ENCODE measurements around the gene ANKRD44. TPM values are rescaled to one million over a fixed set of nuclear protein-coding genes. Genes with fewer than 3 reads are reported as not detected.
A peak's percentile ranks its signal among the peaks of the same experiment; 100 is the strongest.

ANKRD44 gene
- polyA plus RNA-seq, 2 of the 4 experiments (the other 2 are of a cell fraction): 0.97 to 5.9 TPM

DNA sequence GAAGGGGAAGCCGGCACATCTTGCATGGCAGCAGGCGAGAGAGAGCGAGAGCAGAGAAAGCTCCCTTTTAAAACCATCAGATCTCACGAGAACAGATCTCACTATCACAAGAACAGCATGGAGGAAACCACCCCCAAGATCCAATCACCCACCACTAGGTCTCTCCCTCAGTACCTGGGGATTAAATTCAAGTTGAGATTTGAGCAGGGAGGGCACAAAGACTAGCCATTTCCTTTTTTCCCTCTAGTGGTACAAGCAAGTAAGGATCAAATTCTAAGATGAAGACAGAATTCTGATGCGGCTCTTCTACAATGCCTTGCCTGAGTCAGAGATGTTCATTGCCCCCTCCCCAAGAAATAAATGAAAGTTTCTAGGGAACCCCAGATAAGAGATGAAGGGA is 45.6 kb upstream of the ANKRD44 start:
- ATAC-seq (peak; percentile 77 to 87; a peak in 4 of 6 replicates), DNase-seq (ENCODE audit: low read depth in 1 of 2, low spot score in 1 of 2) (peak; percentile 22 to 38), FAIRE-seq (no peak)
- 72% methylated on average over 5 of the region's 5 CpGs for WGBS (ENCODE audit: missing lambda C conversion rate)
- no peak overlapping the region for H3K4me3 ChIP-seq
- peaks cover 5% of the 10 kb centered on the region; the same call in 2 of the 3 replicates for H3K9me3 ChIP-seq
- no peak overlapping the region for H3K27ac ChIP-seq
- peaks cover under 1% of the 10 kb centered on the region; the same call in 1 of the 3 replicates for H3K4me1 ChIP-seq
- no peak for TF ChIP-seq TP53 (CRISPR knock-in tag; IDR thresholded peaks at IDR 0.05)
- TF ChIP-seq KDM5A (IDR thresholded peaks at IDR 0.05): no peak
- 0 out of 3 replicates have a peak, but pooled peaks have one; percentile 19 for TF ChIP-seq SMC3 (IDR thresholded peaks at IDR 0.05)
- TF ChIP-seq POLR2AphosphoS2 (conservative IDR thresholded peaks at IDR 0.05; ENCODE audit: low read length): no peak
- TF ChIP-seq, protein P1, sequence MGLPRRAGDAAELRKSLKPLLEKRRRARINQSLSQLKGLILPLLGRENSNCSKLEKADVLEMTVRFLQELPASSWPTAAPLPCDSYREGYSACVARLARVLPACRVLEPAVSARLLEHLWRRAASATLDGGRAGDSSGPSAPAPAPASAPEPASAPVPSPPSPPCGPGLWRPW (IDR thresholded peaks at IDR 0.05): no peak
- TF ChIP-seq, protein P2, sequence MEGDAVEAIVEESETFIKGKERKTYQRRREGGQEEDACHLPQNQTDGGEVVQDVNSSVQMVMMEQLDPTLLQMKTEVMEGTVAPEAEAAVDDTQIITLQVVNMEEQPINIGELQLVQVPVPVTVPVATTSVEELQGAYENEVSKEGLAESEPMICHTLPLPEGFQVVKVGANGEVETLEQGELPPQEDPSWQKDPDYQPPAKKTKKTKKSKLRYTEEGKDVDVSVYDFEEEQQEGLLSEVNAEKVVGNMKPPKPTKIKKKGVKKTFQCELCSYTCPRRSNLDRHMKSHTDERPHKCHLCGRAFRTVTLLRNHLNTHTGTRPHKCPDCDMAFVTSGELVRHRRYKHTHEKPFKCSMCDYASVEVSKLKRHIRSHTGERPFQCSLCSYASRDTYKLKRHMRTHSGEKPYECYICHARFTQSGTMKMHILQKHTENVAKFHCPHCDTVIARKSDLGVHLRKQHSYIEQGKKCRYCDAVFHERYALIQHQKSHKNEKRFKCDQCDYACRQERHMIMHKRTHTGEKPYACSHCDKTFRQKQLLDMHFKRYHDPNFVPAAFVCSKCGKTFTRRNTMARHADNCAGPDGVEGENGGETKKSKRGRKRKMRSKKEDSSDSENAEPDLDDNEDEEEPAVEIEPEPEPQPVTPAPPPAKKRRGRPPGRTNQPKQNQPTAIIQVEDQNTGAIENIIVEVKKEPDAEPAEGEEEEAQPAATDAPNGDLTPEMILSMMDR (IDR thresholded peaks at IDR 0.05): peak; percentile 23; the same call in 1 of the 3 replicates
- no peak for TF ChIP-seq ESRRA (IDR thresholded peaks at IDR 0.05; ENCODE audit: borderline replicate concordance, low read length)
- H3K4me2 ChIP-seq: no peak overlapping the region
- CTCF ChIA-PET: interaction anchor here (0.9 to 1.9 kb wide), 3 partner anchors 58 to 257 kb away, joined by 3 to 5 read pairs (median 4); no protein-coding TSS in a partner anchor
- POLR2A ChIA-PET: interaction anchor here (0.7 kb wide), 1 partner anchor 366 kb away, joined by 4 read pairs; no protein-coding TSS in a partner anchor

DNA sequence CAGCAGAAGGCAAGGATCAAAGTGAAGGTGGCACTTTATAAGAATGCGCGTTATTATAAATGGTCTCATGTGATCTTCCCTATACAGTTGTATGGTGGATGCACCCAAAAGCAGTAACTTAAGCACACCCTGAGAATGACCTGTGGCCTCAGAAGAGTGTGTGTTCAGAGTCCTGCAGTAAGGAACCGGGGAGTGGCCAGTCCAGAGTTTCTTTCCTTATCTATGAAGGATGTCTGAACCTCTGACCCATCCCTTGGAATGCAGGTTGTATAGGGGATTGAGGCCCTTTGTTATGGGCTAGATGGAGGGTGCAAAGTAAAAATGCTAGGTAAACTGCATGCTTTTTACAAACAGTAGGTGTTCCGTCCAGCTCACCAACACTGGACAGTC is 43.6 kb upstream of the ANKRD44 start:
- no peak for FAIRE-seq
- no peak overlapping the region for H3K27ac ChIP-seq
- POLR2A ChIA-PET: no interaction called here
- CTCF ChIA-PET: no interaction called here
- no peak for ATAC-seq
- H3K4me1 ChIP-seq: peaks cover 9% of the 10 kb centered on the region; the same call in 1 of the 3 replicates
- H3K4me2 ChIP-seq: no peak overlapping the region
- H3K4me3 ChIP-seq: no peak overlapping the region
- no peaks in the 10 kb centered on the region for H3K9me3 ChIP-seq
- no peak for TF ChIP-seq EHF (CRISPR knock-in tag; IDR thresholded peaks at IDR 0.05)
- TF ChIP-seq ZFP36 (IDR thresholded peaks at IDR 0.05; ENCODE audit: borderline replicate concordance, partially characterized antibody): no peak
- TF ChIP-seq, protein P3, sequence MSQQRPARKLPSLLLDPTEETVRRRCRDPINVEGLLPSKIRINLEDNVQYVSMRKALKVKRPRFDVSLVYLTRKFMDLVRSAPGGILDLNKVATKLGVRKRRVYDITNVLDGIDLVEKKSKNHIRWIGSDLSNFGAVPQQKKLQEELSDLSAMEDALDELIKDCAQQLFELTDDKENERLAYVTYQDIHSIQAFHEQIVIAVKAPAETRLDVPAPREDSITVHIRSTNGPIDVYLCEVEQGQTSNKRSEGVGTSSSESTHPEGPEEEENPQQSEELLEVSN (IDR thresholded peaks at IDR 0.05; ENCODE audit: borderline replicate concordance, low read depth): no peak
- TF ChIP-seq CBX2 (IDR thresholded peaks at IDR 0.05; ENCODE audit: borderline replicate concordance, low read depth): no peak
- TF ChIP-seq CBX8 (IDR thresholded peaks at IDR 0.05): no peak
- TF ChIP-seq ZNF302 (CRISPR knock-in tag; IDR thresholded peaks at IDR 0.05): no peak
- no peak for TF ChIP-seq EHMT2 (IDR thresholded peaks at IDR 0.05; ENCODE audit: low read depth)
- TF ChIP-seq, protein P4, sequence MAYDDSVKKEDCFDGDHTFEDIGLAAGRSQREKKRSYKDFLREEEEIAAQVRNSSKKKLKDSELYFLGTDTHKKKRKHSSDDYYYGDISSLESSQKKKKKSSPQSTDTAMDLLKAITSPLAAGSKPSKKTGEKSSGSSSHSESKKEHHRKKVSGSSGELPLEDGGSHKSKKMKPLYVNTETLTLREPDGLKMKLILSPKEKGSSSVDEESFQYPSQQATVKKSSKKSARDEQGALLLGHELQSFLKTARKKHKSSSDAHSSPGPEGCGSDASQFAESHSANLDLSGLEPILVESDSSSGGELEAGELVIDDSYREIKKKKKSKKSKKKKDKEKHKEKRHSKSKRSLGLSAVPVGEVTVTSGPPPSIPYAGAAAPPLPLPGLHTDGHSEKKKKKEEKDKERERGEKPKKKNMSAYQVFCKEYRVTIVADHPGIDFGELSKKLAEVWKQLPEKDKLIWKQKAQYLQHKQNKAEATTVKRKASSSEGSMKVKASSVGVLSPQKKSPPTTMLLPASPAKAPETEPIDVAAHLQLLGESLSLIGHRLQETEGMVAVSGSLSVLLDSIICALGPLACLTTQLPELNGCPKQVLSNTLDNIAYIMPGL (CRISPR knock-in tag; IDR thresholded peaks at IDR 0.05; ENCODE audit: borderline replicate concordance): no peak
- no peak for TF ChIP-seq SMC3 (IDR thresholded peaks at IDR 0.05)
- TF ChIP-seq KDM1A (IDR thresholded peaks at IDR 0.05; ENCODE audit: low read depth): no peak
- no peak for TF ChIP-seq ZSCAN20 (CRISPR knock-in tag; IDR thresholded peaks at IDR 0.05)
- no peak for TF ChIP-seq CEBPB (IDR thresholded peaks at IDR 0.05)
- no peak for TF ChIP-seq RARB (CRISPR knock-in tag; IDR thresholded peaks at IDR 0.05)
- no peak for TF ChIP-seq JUN (IDR thresholded peaks at IDR 0.05)
- TF ChIP-seq, protein P1 (IDR thresholded peaks at IDR 0.05): no peak
- TF ChIP-seq, protein P5, sequence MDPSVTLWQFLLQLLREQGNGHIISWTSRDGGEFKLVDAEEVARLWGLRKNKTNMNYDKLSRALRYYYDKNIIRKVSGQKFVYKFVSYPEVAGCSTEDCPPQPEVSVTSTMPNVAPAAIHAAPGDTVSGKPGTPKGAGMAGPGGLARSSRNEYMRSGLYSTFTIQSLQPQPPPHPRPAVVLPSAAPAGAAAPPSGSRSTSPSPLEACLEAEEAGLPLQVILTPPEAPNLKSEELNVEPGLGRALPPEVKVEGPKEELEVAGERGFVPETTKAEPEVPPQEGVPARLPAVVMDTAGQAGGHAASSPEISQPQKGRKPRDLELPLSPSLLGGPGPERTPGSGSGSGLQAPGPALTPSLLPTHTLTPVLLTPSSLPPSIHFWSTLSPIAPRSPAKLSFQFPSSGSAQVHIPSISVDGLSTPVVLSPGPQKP (IDR thresholded peaks at IDR 0.05; ENCODE audit: low read depth, low read length): no peak
- no peak for TF ChIP-seq EP300 (IDR thresholded peaks at IDR 0.05)
- TF ChIP-seq SREBF2 (IDR thresholded peaks at IDR 0.05): no peak
- WGBS (ENCODE audit: missing lambda C conversion rate): 86% methylated on average over 4 of the region's 4 CpGs
- DNase-seq (ENCODE audit: low read depth in 1 of 2, low spot score in 1 of 2): no peak

Measured in A549 (cell line).